GM21528 (cell line): ENCODE results near the gene TLE1.
"Not testable (repeated sequence)": the region's sequence is repeated elsewhere in the genome, so short reads cannot be mapped to it uniquely, and the experiment has no call there.

Experiments used
- ATAC-seq: cut with Tn5 transposase; IDR thresholded peaks from one replicate; pipeline ENCODE4 v1.9.1; 2021; ENCODE audit warnings: mild to moderate bottlenecking, moderate library complexity; ENCODE audit not compliant: unreplicated experiment, low FRiP score

The TLE1 gene

DNA sequence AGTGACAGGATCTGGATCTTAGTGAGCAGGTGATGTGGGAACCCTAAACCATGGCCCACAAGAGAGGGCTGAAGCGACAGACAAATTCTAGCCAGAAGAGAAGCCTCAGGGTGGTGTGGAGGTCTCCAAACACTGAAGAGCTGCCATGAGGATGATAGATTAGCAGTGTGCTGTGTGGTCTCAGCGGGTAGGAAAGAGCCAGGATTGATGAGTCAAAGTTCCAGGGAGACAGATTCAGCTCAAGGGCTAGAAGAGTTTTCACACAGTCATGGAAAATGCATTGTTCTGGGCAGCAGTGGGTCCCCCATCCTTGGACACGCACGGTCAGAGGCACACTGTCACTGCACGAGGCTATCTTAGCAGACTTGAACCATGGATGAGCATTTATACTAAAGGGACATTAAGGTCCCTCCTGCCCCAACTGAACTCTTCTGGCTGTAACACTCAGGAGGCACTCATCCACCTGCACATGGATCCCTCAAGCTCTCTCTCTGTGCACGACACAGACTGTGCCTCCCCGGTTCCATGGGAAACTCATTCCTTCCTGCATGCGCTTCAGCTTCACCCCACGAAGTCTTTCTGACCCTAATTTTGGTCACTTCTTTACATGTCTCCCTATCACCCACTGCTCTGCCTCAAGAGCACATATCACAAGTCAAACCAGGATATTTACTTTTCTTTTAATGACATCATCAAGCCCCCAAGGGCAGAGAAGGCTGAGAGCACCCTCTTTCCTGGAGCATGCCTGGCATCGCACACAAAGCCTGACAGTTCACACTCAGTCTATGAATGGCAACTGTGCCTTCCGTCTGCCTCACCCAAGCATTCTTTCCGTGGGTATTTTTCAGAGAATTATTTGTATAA, 84.8 kb downstream of the TLE1 start:
- ATAC-seq = no peak

- ATAC-seq = no peak
Measured at GRCh38 chr9:81602887-81603680, 86.3 kb downstream of the TLE1 start.

DNA sequence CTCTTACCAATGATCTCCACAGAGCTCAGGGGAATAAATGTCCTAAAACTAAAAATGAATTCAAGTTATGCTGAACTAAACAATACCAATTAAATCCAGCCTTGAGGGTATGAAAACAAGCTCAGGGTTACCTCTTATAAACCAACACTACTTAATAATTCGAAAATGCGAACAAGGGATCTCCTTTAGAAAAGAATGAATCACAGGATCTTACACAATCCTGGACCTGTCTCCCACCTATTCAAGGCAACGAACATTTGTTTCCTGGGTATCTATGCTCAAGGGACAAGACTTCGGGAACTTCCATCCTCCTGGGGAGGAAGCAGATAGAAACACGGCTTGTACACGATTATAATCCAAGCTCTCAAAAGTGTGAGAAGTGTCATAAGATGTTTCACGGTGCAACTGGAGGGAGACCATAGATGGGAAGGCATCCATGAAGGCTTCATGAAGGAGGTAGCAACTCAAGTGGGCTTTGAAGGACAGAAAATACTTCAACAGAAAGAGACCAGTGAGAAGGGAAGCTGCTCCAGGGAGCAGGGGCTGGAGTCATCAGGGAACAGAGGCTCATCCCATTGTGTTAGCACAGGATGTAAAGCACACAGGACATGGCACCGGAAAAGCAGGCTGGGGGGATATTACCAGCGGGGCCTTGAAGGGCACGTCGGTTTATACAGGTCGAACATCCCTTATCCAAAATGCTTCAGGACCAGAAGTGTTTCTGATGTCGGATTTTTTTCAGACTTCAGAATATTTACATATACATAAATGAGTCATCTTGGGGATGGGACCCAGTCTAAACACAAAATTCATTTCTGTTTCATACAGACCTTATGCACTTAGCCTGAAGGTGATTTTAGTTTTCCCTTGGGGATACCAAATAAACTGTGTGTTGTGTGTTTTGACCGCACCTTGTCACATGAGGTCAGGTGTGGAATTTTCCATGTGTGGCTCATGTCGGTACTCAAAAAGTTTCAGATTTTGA, 87.4 kb downstream of the TLE1 start:
- ATAC-seq = no peak

DNA sequence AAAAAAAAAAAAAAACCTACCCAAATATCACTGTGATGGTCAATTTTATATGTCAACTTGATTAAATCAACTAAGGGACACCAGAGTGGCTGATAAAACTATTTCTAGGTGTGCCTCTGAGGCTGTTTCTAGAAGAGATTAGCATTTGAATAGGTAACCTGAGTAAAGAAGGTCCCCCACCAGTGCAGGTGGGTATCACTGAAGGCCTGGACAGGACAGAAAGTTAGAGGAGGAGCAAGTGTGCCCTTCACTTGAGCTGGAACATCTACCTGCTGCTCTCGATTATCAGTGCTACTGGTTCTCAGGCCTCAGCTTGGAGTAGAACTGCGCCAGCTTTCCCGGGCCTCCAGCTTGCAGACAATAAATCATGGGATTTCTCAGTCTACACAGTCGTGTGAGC, 88.7 kb downstream of the TLE1 start:
- no peak for ATAC-seq

- no peak for ATAC-seq
Measured at GRCh38 chr9:81599837-81600236, 89.5 kb downstream of the TLE1 start.

- ATAC-seq = no peak
Measured at GRCh38 chr9:81598811-81599210, 90.5 kb downstream of the TLE1 start.

DNA sequence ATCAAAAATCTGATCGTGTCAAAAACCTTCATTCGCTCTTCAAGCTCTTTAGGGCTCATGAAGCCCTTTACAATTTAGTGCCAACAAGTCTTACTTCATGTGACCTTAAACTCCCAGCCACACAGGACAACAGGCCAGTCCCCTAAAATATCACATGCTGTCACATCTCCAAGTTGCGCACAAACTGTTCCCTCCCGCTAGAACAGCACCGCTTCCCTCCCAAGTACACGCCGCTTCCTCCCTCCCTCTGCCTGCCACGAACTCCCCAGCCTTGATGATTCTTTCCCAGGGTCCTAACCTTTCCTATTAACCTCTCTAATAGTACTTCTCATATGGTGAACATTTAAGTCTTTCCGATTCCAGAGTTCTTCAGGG, 91.2 kb downstream of the TLE1 start:
- ATAC-seq = no peak

- ATAC-seq = no peak
Measured at GRCh38 chr9:81597419-81598122, 91.8 kb downstream of the TLE1 start.

DNA sequence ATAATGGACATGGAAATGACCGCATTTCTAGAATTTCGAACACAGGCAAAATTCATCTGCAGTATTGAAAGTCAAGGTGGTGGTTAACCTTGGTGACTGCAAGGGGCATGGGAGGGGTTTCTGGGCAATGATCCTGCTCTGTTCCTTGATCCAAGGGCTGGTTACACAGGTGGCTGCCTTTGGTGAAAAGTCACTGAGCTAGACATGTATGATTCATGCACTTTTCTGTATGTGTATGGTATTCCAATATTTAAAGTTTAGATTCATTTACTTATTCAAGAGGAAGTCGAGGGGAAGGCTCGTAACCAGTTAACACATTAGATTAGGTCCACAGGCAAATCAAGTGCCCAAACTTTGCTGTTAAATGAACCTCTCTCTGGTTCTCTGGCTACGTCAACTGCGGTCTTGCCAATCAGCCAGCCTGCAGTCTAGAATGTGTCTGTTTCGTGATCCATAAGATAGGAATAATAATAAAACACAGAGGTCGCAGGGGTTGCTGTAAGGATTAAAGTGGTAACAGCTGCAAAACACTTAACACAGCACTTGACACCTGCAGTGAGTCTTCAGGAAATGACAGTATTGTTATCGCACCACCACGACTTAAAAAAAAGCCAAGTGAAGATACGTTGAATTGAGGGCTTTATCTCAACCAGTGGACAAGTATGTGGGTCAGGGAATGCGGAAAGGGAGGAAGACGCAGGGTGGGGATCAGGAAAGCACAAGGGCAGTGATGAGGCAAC, 92.5 kb downstream of the TLE1 start:
- ATAC-seq = no peak

DNA sequence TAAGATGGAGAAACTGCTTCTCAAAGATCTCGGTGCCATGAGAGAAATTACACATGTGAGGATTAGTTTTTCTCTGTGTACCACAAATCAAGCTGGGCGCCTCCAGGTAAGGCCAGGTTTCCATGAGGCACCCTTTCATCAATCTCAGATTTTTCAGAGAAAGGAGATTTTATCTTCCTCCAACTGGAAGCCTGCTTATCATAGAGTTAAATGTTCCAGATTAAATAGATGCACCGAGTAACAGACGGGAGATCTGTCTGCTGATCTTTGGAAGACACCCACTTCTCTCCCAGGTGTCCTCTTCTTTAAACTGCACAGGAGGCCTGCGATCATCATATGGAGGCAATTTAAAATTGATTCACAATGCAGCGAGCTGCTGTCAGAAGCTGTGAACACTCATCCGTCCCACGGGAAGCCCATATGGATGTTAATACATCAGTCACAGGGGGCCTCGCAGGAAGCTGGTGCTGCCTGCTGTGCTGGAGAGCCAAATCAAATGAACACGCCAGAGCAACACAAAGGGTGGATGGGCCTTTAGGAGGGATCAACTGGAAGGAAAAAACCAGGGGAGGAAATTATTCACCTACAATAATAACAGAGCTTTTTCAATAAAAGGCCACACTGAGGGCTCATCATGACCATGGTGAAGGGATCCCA, 93.3 kb downstream of the TLE1 start:
- no peak for ATAC-seq

DNA sequence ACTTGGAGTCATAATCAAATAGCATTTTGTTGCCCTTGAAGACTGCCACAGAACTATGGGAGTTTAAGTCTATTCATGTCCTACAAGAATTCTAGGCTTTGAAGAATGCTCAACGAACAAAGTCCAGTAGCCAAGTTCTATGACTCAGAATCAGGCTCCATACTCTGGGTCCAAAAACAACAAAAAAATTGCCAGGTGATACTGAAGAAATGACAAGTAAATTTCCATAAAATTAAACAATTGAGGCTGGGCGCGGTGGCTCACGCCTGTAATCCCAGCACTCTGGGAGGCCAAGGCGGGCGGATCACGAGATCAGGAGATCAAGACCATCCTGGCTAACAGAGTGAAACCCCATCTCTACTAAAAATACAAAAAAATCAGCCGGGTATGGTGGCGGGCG, 94.1 kb downstream of the TLE1 start:
- ATAC-seq = not testable (repeated sequence)

GRCh38 chr9:81594415-81594814, 94.9 kb downstream of the TLE1 start:
- ATAC-seq = no peak

GRCh38 chr9:81592887-81593266, 96.5 kb downstream of the TLE1 start:
- ATAC-seq = no peak

DNA sequence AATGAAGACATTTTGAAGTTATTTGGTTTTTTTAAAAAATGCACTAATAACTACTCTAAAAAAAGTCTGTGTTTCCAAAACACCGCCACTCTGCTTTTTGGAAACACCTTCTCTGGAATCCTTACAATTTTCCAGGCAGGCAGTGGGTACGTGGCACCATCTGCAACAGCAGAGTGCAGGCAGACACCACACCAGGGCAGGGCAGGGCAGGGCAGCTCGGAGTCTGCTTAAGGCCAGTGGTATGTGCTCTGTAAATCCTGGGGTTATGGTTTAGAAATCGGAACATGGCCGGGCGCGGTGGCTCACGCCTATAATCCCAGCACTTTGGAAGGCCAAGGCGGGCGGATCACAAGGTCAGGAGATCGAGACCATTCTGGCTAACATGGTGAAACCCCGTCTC, 97.6 kb downstream of the TLE1 start:
- ATAC-seq = no peak

GRCh38 chr9:81590688-81591087, 98.7 kb downstream of the TLE1 start:
- no peak for ATAC-seq

DNA sequence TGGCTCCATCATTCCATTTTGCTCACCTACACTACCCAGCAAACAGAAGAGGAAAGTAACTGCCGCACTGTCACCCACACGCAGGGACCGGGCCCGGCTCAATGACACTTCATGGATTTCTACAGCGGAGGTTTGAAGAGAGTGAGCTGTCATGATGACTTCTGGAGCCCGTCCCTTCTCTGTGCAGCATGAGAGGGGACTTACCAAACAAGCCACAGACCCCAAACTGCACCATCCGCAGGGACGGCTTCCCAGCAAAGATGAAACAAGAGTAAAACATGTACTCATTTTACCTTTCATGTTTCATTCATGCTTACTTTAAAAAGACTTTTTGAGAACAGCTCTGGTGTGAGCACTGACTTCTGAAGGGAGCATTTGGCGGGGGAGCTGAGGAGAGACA, 99.5 kb downstream of the TLE1 start:
- no peak for ATAC-seq

- no peak for ATAC-seq
Measured at GRCh38 chr9:81589392-81589791, 100.0 kb downstream of the TLE1 start.

DNA sequence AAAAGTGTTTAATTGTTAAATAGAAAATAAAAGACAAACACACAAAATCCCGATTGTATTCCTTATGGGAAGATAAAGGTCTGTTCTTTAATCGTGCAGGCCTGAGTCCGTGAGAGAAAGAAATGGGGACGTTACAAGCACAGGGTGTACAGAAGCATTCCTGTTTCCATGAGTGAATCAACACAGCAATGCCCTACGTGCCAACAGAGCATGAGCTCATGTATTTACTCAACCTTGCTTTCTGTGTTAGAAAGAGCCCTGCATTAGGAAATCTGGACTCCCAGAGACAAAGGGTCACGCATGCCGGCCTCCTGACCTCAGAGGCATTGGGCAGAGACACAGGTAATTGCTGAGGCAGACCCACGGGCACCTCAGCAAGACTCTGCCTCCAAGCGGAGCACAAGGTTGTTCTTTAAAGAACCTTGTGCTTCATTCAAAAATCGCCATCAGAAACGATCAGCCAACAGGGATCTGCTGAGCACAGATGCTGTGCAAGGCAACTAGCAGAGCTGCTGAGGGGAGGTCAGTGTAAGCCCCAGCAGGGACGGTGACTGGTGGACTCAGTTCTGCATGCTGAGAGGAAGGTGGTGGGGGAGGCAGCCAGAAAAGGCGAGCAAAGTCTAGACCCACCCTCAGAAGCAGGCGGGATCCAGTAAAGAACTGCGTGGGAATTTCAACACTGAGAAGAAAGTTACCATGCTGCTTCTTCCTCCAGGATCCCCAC, 101.0 kb downstream of the TLE1 start:
- no peak for ATAC-seq
